GM13976 (cell line): Measurements from ENCODE around the gene NALCN.

Experiments
- DNase-seq: peaks from one replicate; pipeline ENCODE4 v3.0.0; 2012; ENCODE audit warnings: low spot score
- in situ Hi-C: fragments of 300-500 bp; cut with MboI; formaldehyde crosslinking; loops from one replicate; pipeline ENCODE4 v1.12.0; 2022; ENCODE audit warnings: low sequenced_read_pairs, mixed read lengths, inconsistent platforms; ENCODE audit not compliant: unreplicated experiment
- TF ChIP-seq, protein P1 (sequence below): IDR thresholded peaks from 2 replicates; pipeline ENCODE4 v1.5.1; 2012; ENCODE audit warnings: borderline replicate concordance, mild to moderate bottlenecking; ENCODE audit not compliant: insufficient read depth; ENCODE audit errors: extremely low read depth, missing control alignments, control extremely low read depth

Gene NALCN

GRCh38 chr13:101092985-101093384 is 323.3 kb downstream of the NALCN start:
- TF ChIP-seq, protein P1, sequence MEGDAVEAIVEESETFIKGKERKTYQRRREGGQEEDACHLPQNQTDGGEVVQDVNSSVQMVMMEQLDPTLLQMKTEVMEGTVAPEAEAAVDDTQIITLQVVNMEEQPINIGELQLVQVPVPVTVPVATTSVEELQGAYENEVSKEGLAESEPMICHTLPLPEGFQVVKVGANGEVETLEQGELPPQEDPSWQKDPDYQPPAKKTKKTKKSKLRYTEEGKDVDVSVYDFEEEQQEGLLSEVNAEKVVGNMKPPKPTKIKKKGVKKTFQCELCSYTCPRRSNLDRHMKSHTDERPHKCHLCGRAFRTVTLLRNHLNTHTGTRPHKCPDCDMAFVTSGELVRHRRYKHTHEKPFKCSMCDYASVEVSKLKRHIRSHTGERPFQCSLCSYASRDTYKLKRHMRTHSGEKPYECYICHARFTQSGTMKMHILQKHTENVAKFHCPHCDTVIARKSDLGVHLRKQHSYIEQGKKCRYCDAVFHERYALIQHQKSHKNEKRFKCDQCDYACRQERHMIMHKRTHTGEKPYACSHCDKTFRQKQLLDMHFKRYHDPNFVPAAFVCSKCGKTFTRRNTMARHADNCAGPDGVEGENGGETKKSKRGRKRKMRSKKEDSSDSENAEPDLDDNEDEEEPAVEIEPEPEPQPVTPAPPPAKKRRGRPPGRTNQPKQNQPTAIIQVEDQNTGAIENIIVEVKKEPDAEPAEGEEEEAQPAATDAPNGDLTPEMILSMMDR: no peak
- DNase-seq: no peak
- in situ Hi-C loops: loop anchor here (25.0 kb wide), 1 partner anchor 381 kb away; no protein-coding TSS in a partner anchor

GRCh38 chr13:101090287-101090686 is 326.0 kb downstream of the NALCN start:
- in situ Hi-C loops: loop anchor here (25.0 kb wide), 1 partner anchor 378 kb away; no protein-coding TSS in a partner anchor
- DNase-seq: no peak
- TF ChIP-seq, protein P1: no peak

GRCh38 chr13:101085551-101085950 is 330.8 kb downstream of the NALCN start:
- TF ChIP-seq, protein P1: no peak
- in situ Hi-C loops: loop anchor here (25.0 kb wide), 1 partner anchor 373 kb away; no protein-coding TSS in a partner anchor
- no peak for DNase-seq

DNA sequence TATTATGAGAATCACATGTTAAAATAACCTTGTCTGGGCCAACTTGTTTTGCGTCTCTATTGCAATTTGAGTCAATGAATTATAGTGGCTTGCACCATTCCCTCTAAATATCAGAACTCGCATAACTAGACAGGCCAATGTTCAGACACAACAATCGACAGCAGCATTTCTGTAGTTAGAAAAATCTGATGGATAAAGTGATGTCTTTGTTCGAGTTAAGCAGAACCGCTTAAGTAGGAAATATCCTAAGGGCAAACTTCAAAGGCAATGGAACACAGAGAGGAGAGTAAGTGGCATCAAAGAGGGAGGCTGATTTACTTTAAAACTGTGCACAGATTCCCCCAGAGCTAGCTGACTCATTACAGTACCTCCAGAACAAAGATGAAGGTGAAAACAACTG is 333.9 kb downstream of the NALCN start:
- in situ Hi-C loops: loop anchor here (25.0 kb wide), 1 partner anchor 370 kb away; no protein-coding TSS in a partner anchor
- no peak for DNase-seq

DNA sequence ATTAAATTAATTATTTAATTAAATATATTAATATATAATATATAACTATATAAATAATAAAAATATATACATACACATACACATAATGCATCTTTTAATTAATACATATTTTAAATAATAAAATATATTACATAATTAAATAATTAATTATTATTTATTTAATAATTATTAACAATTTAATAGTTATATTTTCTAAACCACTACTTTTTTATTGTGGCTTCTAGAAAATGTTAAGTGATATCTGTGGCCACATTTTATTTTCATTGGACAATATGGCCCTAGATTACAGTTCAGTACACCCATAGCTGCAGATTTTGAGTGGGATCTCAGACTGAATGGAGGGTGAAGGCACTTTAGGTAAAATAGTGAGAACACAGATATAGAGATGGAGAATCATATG is 335.7 kb downstream of the NALCN start:
- TF ChIP-seq, protein P1: no peak
- in situ Hi-C loops: loop anchor here (25.0 kb wide), 1 partner anchor 368 kb away; no protein-coding TSS in a partner anchor
- DNase-seq: no peak

More for the DNA sequence above, 333.9 kb downstream of the NALCN start:
- TF ChIP-seq, protein P1: no peak

DNA sequence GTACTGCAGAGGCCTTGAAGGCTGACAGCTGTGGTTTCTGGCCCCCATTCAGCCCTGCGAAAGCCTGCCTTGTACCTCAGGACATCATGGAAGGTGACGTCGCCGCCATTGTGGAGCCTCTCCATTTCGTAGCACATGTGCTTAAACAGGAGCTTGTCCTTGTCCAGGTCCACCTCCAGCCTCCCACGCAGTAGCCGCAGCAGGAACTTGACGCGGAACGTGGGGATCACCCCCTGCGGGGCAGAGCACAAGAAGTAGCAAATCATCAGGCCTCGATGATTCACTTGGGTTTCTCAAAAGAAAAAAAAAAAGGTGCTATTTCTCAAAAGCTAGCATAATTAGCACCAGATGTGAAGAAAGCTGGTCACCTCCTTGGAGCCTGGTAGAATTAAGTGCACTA is 351.0 kb downstream of the NALCN start:
- in situ Hi-C loops: no loop called here
- no peak for DNase-seq
- TF ChIP-seq, protein P1: no peak
